WTC11 (cell line): ENCODE measurements around the gene SELENOH. TPM values are rescaled to one million over a fixed set of nuclear protein-coding genes. Genes with fewer than 3 reads are reported as not detected.

Experiments used
- ATAC-seq: fragments of 200-7000 bp; cut with Tn5 transposase; 2 replicates; pipeline ENCODE4 v1.10.0; 2021; ENCODE audit warnings: mild to moderate bottlenecking, moderate library complexity
- CTCF ChIA-PET: fragments of 300-600 bp; sonication (Branson Sonifier 250); formaldehyde crosslinking; loops from one replicate; lab custom pipeline; 2021; ENCODE audit warnings: antibody characterized with exemption; lab: Charles Lee
- POLR2A ChIA-PET: fragments of 350-600 bp; sonication (Branson Sonifier 250); formaldehyde crosslinking; loops from one replicate; lab custom pipeline; 2021; ENCODE audit warnings: antibody characterized with exemption; lab: Charles Lee
- DNase-seq: peaks from one replicate; pipeline ENCODE4 v3.0.0; 2021; ENCODE audit warnings: low spot score
- H3K27ac Mint-ChIP-seq: 2 replicates; pipeline ENCODE4 v1.8.0; 2021; ENCODE audit warnings: mixed read lengths
- H3K27me3 Mint-ChIP-seq: 2 replicates; pipeline ENCODE4 v1.8.0; 2021; ENCODE audit warnings: low read depth, mild to moderate bottlenecking, moderate library complexity, mixed read lengths
- H3K36me3 Mint-ChIP-seq: 2 replicates; pipeline ENCODE4 v1.8.0; 2021; ENCODE audit warnings: mixed read lengths
- H3K4me1 Mint-ChIP-seq: 2 replicates; pipeline ENCODE4 v1.8.0; 2022; ENCODE audit warnings: mixed read lengths
- H3K4me3 Mint-ChIP-seq: 2 replicates; pipeline ENCODE4 v1.8.0; 2021; ENCODE audit warnings: mild to moderate bottlenecking, moderate library complexity, mixed read lengths
- H3K9me3 Mint-ChIP-seq: 2 replicates; pipeline ENCODE4 v1.8.0; 2021; ENCODE audit warnings: mixed read lengths
- ATF2 ChIP-seq: sonication (generic); formaldehyde crosslinking; IDR thresholded peaks from 2 replicates; pipeline ENCODE4 v1.8.1; 2022; ENCODE audit warnings: low read depth, missing genetic modification reagents, borderline replicate concordance
- CREB1 ChIP-seq: sonication (generic); formaldehyde crosslinking; IDR thresholded peaks from 2 replicates; pipeline ENCODE4 v1.8.0; 2023; ENCODE audit warnings: mild to moderate bottlenecking, missing genetic modification reagents
- E2F1 ChIP-seq: sonication (generic); formaldehyde crosslinking; IDR thresholded peaks from 2 replicates; pipeline ENCODE4 v1.8.0; 2022; ENCODE audit warnings: mild to moderate bottlenecking, missing genetic modification reagents
- ELF4 ChIP-seq: sonication (generic); formaldehyde crosslinking; IDR thresholded peaks from 2 replicates; pipeline ENCODE4 v1.8.1; 2022; ENCODE audit warnings: low read depth, mild to moderate bottlenecking, moderate library complexity, missing genetic modification reagents
- ESRRA ChIP-seq: sonication (generic); formaldehyde crosslinking; IDR thresholded peaks from 2 replicates; pipeline ENCODE4 v1.8.1; 2022; ENCODE audit warnings: mild to moderate bottlenecking, missing genetic modification reagents, borderline replicate concordance
- FOXJ3 ChIP-seq: sonication (generic); formaldehyde crosslinking; IDR thresholded peaks from 2 replicates; pipeline ENCODE4 v1.9.0; 2021; ENCODE audit warnings: missing genetic modification reagents, mild to moderate bottlenecking, borderline replicate concordance
- FOXP1 ChIP-seq: sonication (generic); formaldehyde crosslinking; IDR thresholded peaks from 2 replicates; pipeline ENCODE4 v1.8.0; 2022; ENCODE audit warnings: missing genetic modification reagents, mild to moderate bottlenecking, moderate library complexity, borderline replicate concordance
- HMGA2 ChIP-seq: fragments of 250-450 bp; sonication (Bioruptor Pico); IDR thresholded peaks from 2 replicates; pipeline ENCODE4 v1.4.0; 2021; ENCODE audit warnings: mild to moderate bottlenecking, moderate library complexity
- JAZF1 ChIP-seq: fragments of 250-450 bp; sonication (Bioruptor Pico); IDR thresholded peaks from 2 replicates; pipeline ENCODE4 v1.9.0; 2021; ENCODE audit warnings: moderate library complexity, mild to moderate bottlenecking, inconsistent platforms
- JUN ChIP-seq: sonication (generic); formaldehyde crosslinking; IDR thresholded peaks from 2 replicates; pipeline ENCODE4 v1.8.0; 2023; ENCODE audit warnings: mild to moderate bottlenecking, missing genetic modification reagents
- KAT7 ChIP-seq: sonication (generic); formaldehyde crosslinking; IDR thresholded peaks from 2 replicates; pipeline ENCODE4 v1.8.1; 2023; ENCODE audit warnings: missing genetic modification reagents, mild to moderate bottlenecking, borderline replicate concordance
- NR1H2 ChIP-seq: sonication (generic); formaldehyde crosslinking; IDR thresholded peaks from 2 replicates; pipeline ENCODE4 v1.9.0; 2021; ENCODE audit warnings: mild to moderate bottlenecking, moderate library complexity, missing genetic modification reagents
- PRRX2 ChIP-seq: fragments of 250-450 bp; sonication (Bioruptor Pico); IDR thresholded peaks from 2 replicates; pipeline ENCODE4 v1.8.0; 2021; ENCODE audit warnings: mild to moderate bottlenecking
- RORB ChIP-seq: fragments of 250-450 bp; sonication (Bioruptor Pico); IDR thresholded peaks from 2 replicates; pipeline ENCODE4 v1.9.0; 2021; ENCODE audit warnings: mild to moderate bottlenecking
- SMAD4 ChIP-seq: sonication (generic); formaldehyde crosslinking; IDR thresholded peaks from 2 replicates; pipeline ENCODE4 v1.8.0; 2022; ENCODE audit warnings: mild to moderate bottlenecking, missing genetic modification reagents
- SP1 ChIP-seq: sonication (generic); formaldehyde crosslinking; conservative IDR thresholded peaks from 2 replicates; pipeline ENCODE4 v1.8.1; 2022; ENCODE audit warnings: missing genetic modification reagents
- TCF7 ChIP-seq: sonication (generic); formaldehyde crosslinking; IDR thresholded peaks from 2 replicates; pipeline ENCODE4 v1.8.0; 2022; ENCODE audit warnings: mild to moderate bottlenecking, low read depth, missing genetic modification reagents, moderate library complexity
- TEAD4 ChIP-seq: sonication (generic); formaldehyde crosslinking; IDR thresholded peaks from 2 replicates; pipeline ENCODE4 v1.8.0; 2022; ENCODE audit warnings: mild to moderate bottlenecking, missing genetic modification reagents
- TP53 ChIP-seq: sonication (generic); formaldehyde crosslinking; IDR thresholded peaks from 2 replicates; pipeline ENCODE4 v1.8.1; 2023; ENCODE audit warnings: mild to moderate bottlenecking, missing genetic modification reagents
- USF2 ChIP-seq: sonication (generic); formaldehyde crosslinking; IDR thresholded peaks from 2 replicates; pipeline ENCODE4 v1.8.1; 2023; ENCODE audit warnings: mild to moderate bottlenecking, missing genetic modification reagents, moderate library complexity
- ZNF121 ChIP-seq: sonication (generic); formaldehyde crosslinking; IDR thresholded peaks from 2 replicates; pipeline ENCODE4 v1.8.0; 2023; ENCODE audit warnings: missing genetic modification reagents
- ZNF138 ChIP-seq: sonication (generic); formaldehyde crosslinking; conservative IDR thresholded peaks from 2 replicates; pipeline ENCODE4 v1.8.1; 2022; ENCODE audit warnings: mild to moderate bottlenecking, moderate library complexity, missing genetic modification reagents
- ZNF317 ChIP-seq: sonication (generic); formaldehyde crosslinking; IDR thresholded peaks from 2 replicates; pipeline ENCODE4 v1.8.1; 2023; ENCODE audit warnings: low read depth, mild to moderate bottlenecking, moderate library complexity, missing genetic modification reagents, borderline replicate concordance
- ZNF416 ChIP-seq: fragments of 250-450 bp; sonication (Bioruptor Pico); IDR thresholded peaks from 2 replicates; pipeline ENCODE4 v1.9.0; 2021; ENCODE audit warnings: mild to moderate bottlenecking, inconsistent platforms
- ZNF671 ChIP-seq: fragments of 250-450 bp; sonication (Bioruptor Pico); IDR thresholded peaks from 2 replicates; pipeline ENCODE4 v1.8.0; 2021; ENCODE audit warnings: mild to moderate bottlenecking
- ZSCAN18 ChIP-seq: fragments of 250-450 bp; sonication (Bioruptor Pico); IDR thresholded peaks from 2 replicates; pipeline ENCODE4 v2.1.2; 2022; ENCODE audit warnings: mild to moderate bottlenecking, moderate library complexity
- total RNA-seq: library from RNA; stranded (reverse); gene quantifications from 3 replicates; pipeline ENCODE4 v1.2.3, GENCODE V29; 2021
- TF ChIP-seq, protein P1 (sequence below): fragments of 250-450 bp; sonication (Bioruptor Pico); IDR thresholded peaks from 2 replicates; pipeline ENCODE4 v1.9.0; 2021; ENCODE audit warnings: moderate library complexity, mild to moderate bottlenecking, inconsistent platforms, borderline replicate concordance
- TF ChIP-seq, protein P2 (sequence below): sonication (generic); formaldehyde crosslinking; IDR thresholded peaks from 2 replicates; pipeline ENCODE4 v1.8.0; 2022; ENCODE audit warnings: mild to moderate bottlenecking, missing genetic modification reagents

The SELENOH gene
- total RNA-seq, 1 experiment from 2014 or later: 251 TPM

GRCh38 chr11:57786436-57786835 is 45.1 kb downstream of the SELENOH start:
- Mint-ChIP-seq H3K36me3 (peaks cover 5% of the 10 kb centered on the region), H3K27me3 (no peaks in the 10 kb centered on the region), H3K9me3 (no peaks in the 10 kb centered on the region), H3K4me1 (peaks cover 65% of the 10 kb centered on the region), H3K27ac (peak overlapping the region; percentile 62; the same call in 1 of the 2 replicates), H3K4me3 (no peak overlapping the region)
- ChIA-PET CTCF (interaction anchor here (0.5 to 3.9 kb wide), 3 partner anchors 14 to 284 kb away, joined by 4 to 17 read pairs (median 14); partner anchors contain the start of gene BTBD18), POLR2A (interaction anchor here (1.1 to 1.6 kb wide), 2 partner anchors 8 to 45 kb away, joined by 5 read pairs; partner anchors contain the start of gene SELENOH)
- ATAC-seq (no peak), DNase-seq (no peak)
- TF ChIP-seq ZSCAN18 (CRISPR knock-in tag) (no peak), HMGA2 (CRISPR knock-in tag) (no peak), SP1 (CRISPR knock-in tag) (no peak), TP53 (no peak), ZNF138 (CRISPR knock-in tag) (no peak), ESRRA (CRISPR knock-in tag) (no peak), TEAD4 (CRISPR knock-in tag) (no peak), E2F1 (CRISPR knock-in tag) (no peak), ZNF671 (CRISPR knock-in tag) (no peak), ZNF416 (CRISPR knock-in tag) (no peak), JUN (CRISPR knock-in tag) (no peak), FOXP1 (CRISPR knock-in tag) (no peak), ELF4 (no peak), KAT7 (CRISPR knock-in tag) (no peak), JAZF1 (CRISPR knock-in tag) (no peak), PRRX2 (CRISPR knock-in tag) (no peak), FOXJ3 (CRISPR knock-in tag) (no peak), CREB1 (CRISPR knock-in tag) (no peak), RORB (no peak)
- TF ChIP-seq, protein P1, sequence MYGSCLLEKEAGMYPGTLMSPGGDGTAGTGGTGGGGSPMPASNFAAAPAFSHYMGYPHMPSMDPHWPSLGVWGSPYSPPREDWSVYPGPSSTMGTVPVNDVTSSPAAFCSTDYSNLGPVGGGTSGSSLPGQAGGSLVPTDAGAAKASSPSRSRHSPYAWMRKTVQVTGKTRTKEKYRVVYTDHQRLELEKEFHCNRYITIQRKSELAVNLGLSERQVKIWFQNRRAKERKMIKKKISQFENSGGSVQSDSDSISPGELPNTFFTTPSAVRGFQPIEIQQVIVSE (CRISPR knock-in tag): no peak

GRCh38 chr11:57787006-57787604 is 45.8 kb downstream of the SELENOH start:
- POLR2A ChIA-PET: interaction anchor here (1.6 kb wide), 1 partner anchor 9 kb away, joined by 5 read pairs; no protein-coding TSS in a partner anchor
- H3K27ac Mint-ChIP-seq: peak overlapping the region; percentile 62
- H3K4me3 Mint-ChIP-seq: no peak overlapping the region
- DNase-seq: no peak
- ATAC-seq: no peak
- H3K27me3 Mint-ChIP-seq: no peaks in the 10 kb centered on the region
- H3K36me3 Mint-ChIP-seq: peaks cover 10% of the 10 kb centered on the region
- CTCF ChIA-PET: interaction anchor here (3.2 to 3.9 kb wide), 2 partner anchors 13 to 36 kb away, joined by 14 to 17 read pairs; partner anchors contain the start of gene BTBD18
- peaks cover 64% of the 10 kb centered on the region for H3K4me1 Mint-ChIP-seq
- no peaks in the 10 kb centered on the region for H3K9me3 Mint-ChIP-seq
- TF ChIP-seq ZNF138 (CRISPR knock-in tag): no peak
- TF ChIP-seq ATF2 (CRISPR knock-in tag): no peak
- TF ChIP-seq ZNF121 (CRISPR knock-in tag): no peak
- no peak for TF ChIP-seq USF2 (CRISPR knock-in tag)
- TF ChIP-seq JAZF1 (CRISPR knock-in tag): no peak
- no peak for TF ChIP-seq NR1H2 (CRISPR knock-in tag)
- TF ChIP-seq ZNF317 (CRISPR knock-in tag): no peak
- no peak for TF ChIP-seq RORB
- no peak for TF ChIP-seq TCF7 (CRISPR knock-in tag)
- TF ChIP-seq SMAD4: no peak
- TF ChIP-seq, protein P2, sequence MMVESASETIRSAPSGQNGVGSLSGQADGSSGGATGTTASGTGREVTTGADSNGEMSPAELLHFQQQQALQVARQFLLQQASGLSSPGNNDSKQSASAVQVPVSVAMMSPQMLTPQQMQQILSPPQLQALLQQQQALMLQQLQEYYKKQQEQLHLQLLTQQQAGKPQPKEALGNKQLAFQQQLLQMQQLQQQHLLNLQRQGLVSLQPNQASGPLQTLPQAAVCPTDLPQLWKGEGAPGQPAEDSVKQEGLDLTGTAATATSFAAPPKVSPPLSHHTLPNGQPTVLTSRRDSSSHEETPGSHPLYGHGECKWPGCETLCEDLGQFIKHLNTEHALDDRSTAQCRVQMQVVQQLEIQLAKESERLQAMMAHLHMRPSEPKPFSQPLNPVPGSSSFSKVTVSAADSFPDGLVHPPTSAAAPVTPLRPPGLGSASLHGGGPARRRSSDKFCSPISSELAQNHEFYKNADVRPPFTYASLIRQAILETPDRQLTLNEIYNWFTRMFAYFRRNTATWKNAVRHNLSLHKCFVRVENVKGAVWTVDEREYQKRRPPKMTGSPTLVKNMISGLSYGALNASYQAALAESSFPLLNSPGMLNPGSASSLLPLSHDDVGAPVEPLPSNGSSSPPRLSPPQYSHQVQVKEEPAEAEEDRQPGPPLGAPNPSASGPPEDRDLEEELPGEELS (CRISPR knock-in tag): no peak
